Body of pancreas (tissue), 4 donors: ENCODE measurements around the gene VARS1. TPM values are rescaled to one million over a fixed set of nuclear protein-coding genes. Genes with fewer than 3 reads are reported as not detected.

ENCODE experiments used
- ATAC-seq: fragments of 150-250 bp; one replicate; pipeline ENCODE4 v1.9.1; 2016
- DNase-seq, 4 donors: peaks; one replicate each; pipeline ENCODE4 v3.0.0-alpha.2; 2019
- H3K27ac ChIP-seq, 4 donors: fragments of 200-600 bp; sonication (generic); 1 replicate in 3 of 4; 2 replicates in 1 of 4; pipeline versions ENCODE4 v1.5.1 to v1.6.1; 2016 to 2019; ENCODE audit warnings: mild to moderate bottlenecking in 1 of 4, mixed read lengths in 1 of 4, moderate library complexity in 1 of 4
- H3K27me3 ChIP-seq, 2 donors: fragments of 200-600 bp; sonication (generic); one replicate each; pipeline ENCODE4 v1.6.0; 2016; ENCODE audit warnings: mild to moderate bottlenecking in 1 of 2
- H3K36me3 ChIP-seq, 2 donors: fragments of 200-600 bp; sonication (generic); replicated peaks in 1 of 2; 2 replicates each; pipeline ENCODE4 v1.5.1; 2016; ENCODE audit warnings: low read depth in 2 of 2; ENCODE audit not compliant: insufficient read depth in 1 of 2
- H3K4me1 ChIP-seq: fragments of 200-600 bp; sonication (generic); one replicate; pipeline ENCODE4 v1.6.0; 2016
- H3K4me3 ChIP-seq, 2 donors: fragments of 200-600 bp; sonication (generic); 1 replicate in 1 of 2; 2 replicates in 1 of 2; pipeline ENCODE4 v1.5.1; 2016 to 2019
- H3K9me3 ChIP-seq, 3 donors: fragments of 200-600 bp; sonication (generic); 1 replicate in 2 of 3; 2 replicates in 1 of 3; pipeline ENCODE4 v1.5.1; 2016
- CTCF ChIP-seq, 7 experiments: fragments of 450-650 bp in 4 of 7; fragments of 200-600 bp in 3 of 7; sonication (generic) in 3 of 7; IDR thresholded peaks; one replicate each; pipeline ENCODE4 v1.5.1; 2016 to 2019; ENCODE audit warnings: antibody characterized with exemption in 7 of 7
- POLR2A ChIP-seq, 3 donors: fragments of 450-650 bp; IDR thresholded peaks; one replicate each; pipeline ENCODE4 v1.6.1; 2016; ENCODE audit warnings: antibody characterized with exemption in 3 of 3, mild to moderate bottlenecking in 2 of 3
- WGBS, 2 donors: methylation state at CpG; one replicate each; pipeline ENCODE4 v1.1.5; 2017; 5-methylcytosine and 5-hydroxymethylcytosine counted together
- intact Hi-C: fragments of 100-400 bp; cut with DNase I; formaldehyde crosslinking; loops from one replicate; pipeline ENCODE4 v1.15.1; 2023
- total RNA-seq, 2 donors: library from RNA; depleted of rRNA; stranded (reverse); fragments of >200 nt; gene quantifications; one replicate each; pipeline ENCODE4 v1.1.0, GENCODE V29; 2016

Gene VARS1
- total RNA-seq, 2 donors from 2014 or later: 39.2 to 67.6 TPM

GRCh38 chr6:31799781-31800180, 4.2 kb upstream of the VARS1 start:
- no peak for TF ChIP-seq POLR2A (IDR thresholded peaks at IDR 0.05)
- no peak for TF ChIP-seq CTCF (IDR thresholded peaks at IDR 0.05)
- 89 to 92% methylated on average over 12 of the region's 12 CpGs for whole genome bisulfite sequencing, 2 donors

GRCh38 chr6:31797588-31797987, 2.0 kb upstream of the VARS1 start:
- Histone ChIP-seq H3K4me3 (no peak overlapping the region), H3K9me3 (no peaks in the 10 kb centered on the region), H3K4me1 (peaks cover 22% of the 10 kb centered on the region), H3K27ac (no peak overlapping the region), H3K27me3 (no peaks in the 10 kb centered on the region), H3K36me3 (no peaks in the 10 kb centered on the region)
- TF ChIP-seq CTCF (IDR thresholded peaks at IDR 0.05) (no peak), POLR2A (IDR thresholded peaks at IDR 0.05) (no peak)
- intact Hi-C loops: no loop called here
- DNase-seq: no peak
- WGBS, 2 donors: 60 to 69% methylated on average over 5 of the region's 5 CpGs
- ATAC-seq: no peak

More at GRCh38 chr6:31799781-31800180, 4.2 kb upstream of the VARS1 start:
- Histone ChIP-seq H3K27ac (no peak overlapping the region), H3K36me3 (no peaks in the 10 kb centered on the region), H3K9me3 (no peaks in the 10 kb centered on the region), H3K4me3 (no peak overlapping the region), H3K4me1 (peaks cover 7% of the 10 kb centered on the region), H3K27me3 (no peaks in the 10 kb centered on the region)
- DNase-seq (no peak), ATAC-seq (no peak)
- intact Hi-C loops: no loop called here

GRCh38 chr6:31796993-31797385, 1.4 kb upstream of the VARS1 start:
- Histone ChIP-seq H3K4me1 (peaks cover 22% of the 10 kb centered on the region), H3K27ac (peak overlapping the region in 1 of 4 donors; percentile 95), H3K27me3 (no peaks in the 10 kb centered on the region), H3K36me3 (no peaks in the 10 kb centered on the region), H3K4me3 (no peak overlapping the region), H3K9me3 (no peaks in the 10 kb centered on the region)
- intact Hi-C loops: no loop called here
- no peak for ATAC-seq
- no peak for DNase-seq
- WGBS, 2 donors: 86 to 95% methylated on average over 2 of the region's 2 CpGs
- TF ChIP-seq POLR2A (IDR thresholded peaks at IDR 0.05): no peak
- no peak for TF ChIP-seq CTCF (IDR thresholded peaks at IDR 0.05)

- intact Hi-C loops: no loop called here
- TF ChIP-seq POLR2A (IDR thresholded peaks at IDR 0.05): no peak
- no peak for TF ChIP-seq CTCF (IDR thresholded peaks at IDR 0.05)
- Histone ChIP-seq H3K27ac (peak overlapping the region; percentile 94 to 100 (median 94)), H3K36me3 (peaks cover 0 to 3% of the 10 kb centered on the region in 2 donors), H3K4me1 (peaks cover 22% of the 10 kb centered on the region), H3K27me3 (no peaks in the 10 kb centered on the region), H3K4me3 (peak overlapping the region; percentile 41 to 78), H3K9me3 (no peaks in the 10 kb centered on the region)
- WGBS, 2 donors: 1% methylated on average over 19 to 44 of the region's 44 CpGs
- DNase-seq: no peak
- ATAC-seq: peak; percentile 20
These were observed 511 bp downstream of the VARS1 start for GRCh38 chr6:31794866-31795615.
